ENCODE measurements around the gene COA1. TPM values are rescaled to one million over a fixed set of nuclear protein-coding genes. Genes with fewer than 3 reads are reported as not detected.
A peak's percentile ranks its signal among the peaks of the same experiment; 100 is the strongest.
"Not testable (repeated sequence)": the region's sequence is repeated elsewhere in the genome, so short reads cannot be mapped to it uniquely, and the experiment has no call there.

Gene COA1
- polyA plus RNA-seq, 1 donor from 2014 or later, result 48.5 TPM

GRCh38 chr7:43612599-43613589 lies 116.4 kb downstream of the COA1 start:
- no peaks in the 10 kb centered on the region for H3K27me3 Mint-ChIP-seq
- H3K36me3 Mint-ChIP-seq, result peaks cover 9% of the 10 kb centered on the region
- no peaks in the 10 kb centered on the region for H3K9me3 Mint-ChIP-seq
- peak overlapping the region in 2 of 4 donors; percentile 44 to 64 for H3K4me3 Mint-ChIP-seq
- H3K27ac Mint-ChIP-seq, result peak overlapping the region; percentile 9 to 76 (median 54)
- peaks cover 40 to 49% (median 44%) of the 10 kb centered on the region in 3 donors for H3K4me1 Mint-ChIP-seq

- peaks cover 9% of the 10 kb centered on the region for H3K36me3 Mint-ChIP-seq
- H3K27me3 Mint-ChIP-seq, result no peaks in the 10 kb centered on the region
- peaks cover 40 to 49% (median 44%) of the 10 kb centered on the region in 3 donors for H3K4me1 Mint-ChIP-seq
- H3K4me3 Mint-ChIP-seq, result peak overlapping the region in 2 of 4 donors; percentile 12 to 58
- H3K27ac Mint-ChIP-seq, result peak overlapping the region; percentile 19 to 74 (median 54)
- H3K9me3 Mint-ChIP-seq, result no peaks in the 10 kb centered on the region
Measured at GRCh38 chr7:43612128-43612527, 117.2 kb downstream of the COA1 start.

- Mint-ChIP-seq H3K27me3 (no peaks in the 10 kb centered on the region), H3K36me3 (peaks cover 12% of the 10 kb centered on the region), H3K9me3 (no peaks in the 10 kb centered on the region), H3K4me1 (peaks cover 50 to 61% (median 55%) of the 10 kb centered on the region in 3 donors), H3K27ac (peak overlapping the region in 2 of 3 donors; percentile 11 to 71), H3K4me3 (peak overlapping the region in 1 of 4 donors; percentile 25)
Measured at GRCh38 chr7:43609097-43609496, 120.2 kb downstream of the COA1 start.

GRCh38 chr7:43604251-43604650 lies 125.1 kb downstream of the COA1 start:
- no peaks in the 10 kb centered on the region for H3K27me3 Mint-ChIP-seq
- peak overlapping the region in 2 of 3 donors; percentile 18 to 47 for H3K27ac Mint-ChIP-seq
- H3K36me3 Mint-ChIP-seq, result peaks cover 12% of the 10 kb centered on the region
- H3K4me1 Mint-ChIP-seq, result peaks cover 35 to 42% (median 41%) of the 10 kb centered on the region in 3 donors
- H3K4me3 Mint-ChIP-seq, result peak overlapping the region in 2 of 4 donors; percentile 42 to 43
- no peaks in the 10 kb centered on the region for H3K9me3 Mint-ChIP-seq

GRCh38 chr7:43602256-43602655 lies 127.1 kb downstream of the COA1 start:
- Mint-ChIP-seq H3K27me3 (no peaks in the 10 kb centered on the region), H3K36me3 (peaks cover 8% of the 10 kb centered on the region), H3K4me1 (peaks cover 30 to 37% (median 36%) of the 10 kb centered on the region in 3 donors), H3K27ac (no peak overlapping the region), H3K9me3 (no peaks in the 10 kb centered on the region), H3K4me3 (no peak overlapping the region)

GRCh38 chr7:43600056-43600455 lies 129.3 kb downstream of the COA1 start:
- no peaks in the 10 kb centered on the region for H3K27me3 Mint-ChIP-seq
- H3K9me3 Mint-ChIP-seq, result no peaks in the 10 kb centered on the region
- peaks cover 23 to 35% (median 34%) of the 10 kb centered on the region in 3 donors for H3K4me1 Mint-ChIP-seq
- H3K4me3 Mint-ChIP-seq, result no peak overlapping the region
- H3K36me3 Mint-ChIP-seq, result peaks cover 4% of the 10 kb centered on the region
- H3K27ac Mint-ChIP-seq, result peak overlapping the region in 1 of 3 donors; percentile 29

- H3K9me3 Mint-ChIP-seq, H3K36me3 Mint-ChIP-seq, H3K27me3 Mint-ChIP-seq, H3K4me3 Mint-ChIP-seq, H3K27ac Mint-ChIP-seq: not testable (repeated sequence)
- H3K4me1 Mint-ChIP-seq, result peaks cover 44 to 56% (median 55%) of the 10 kb centered on the region in 3 donors
Measured at GRCh38 chr7:43596426-43596825, 132.9 kb downstream of the COA1 start.

GRCh38 chr7:43594020-43594419 lies 135.3 kb downstream of the COA1 start:
- peaks cover 54 to 62% (median 59%) of the 10 kb centered on the region in 3 donors for H3K4me1 Mint-ChIP-seq
- peak overlapping the region in 3 of 4 donors; percentile 62 to 92 (median 89) for H3K4me3 Mint-ChIP-seq
- no peaks in the 10 kb centered on the region for H3K9me3 Mint-ChIP-seq
- H3K36me3 Mint-ChIP-seq, result peaks cover 4% of the 10 kb centered on the region
- H3K27ac Mint-ChIP-seq, result peak overlapping the region; percentile 51 to 86 (median 65)
- H3K27me3 Mint-ChIP-seq, result no peaks in the 10 kb centered on the region

- H3K36me3 Mint-ChIP-seq, result peaks cover 2% of the 10 kb centered on the region
- H3K4me1 Mint-ChIP-seq, result peaks cover 62 to 71% (median 67%) of the 10 kb centered on the region in 3 donors
- no peaks in the 10 kb centered on the region for H3K27me3 Mint-ChIP-seq
- H3K4me3 Mint-ChIP-seq, result peak overlapping the region; percentile 2 to 89 (median 26)
- peak overlapping the region; percentile 26 to 86 (median 51) for H3K27ac Mint-ChIP-seq
- no peaks in the 10 kb centered on the region for H3K9me3 Mint-ChIP-seq
Measured at GRCh38 chr7:43593010-43593409, 136.3 kb downstream of the COA1 start.

- H3K9me3 Mint-ChIP-seq, result no peaks in the 10 kb centered on the region
- peak overlapping the region; percentile 1 to 74 (median 5) for H3K27ac Mint-ChIP-seq
- H3K4me3 Mint-ChIP-seq, result peak overlapping the region in 2 of 4 donors; percentile 19 to 83
- H3K27me3 Mint-ChIP-seq, result no peaks in the 10 kb centered on the region
- H3K36me3 Mint-ChIP-seq, result peaks cover 2% of the 10 kb centered on the region
- peaks cover 62 to 72% (median 68%) of the 10 kb centered on the region in 3 donors for H3K4me1 Mint-ChIP-seq
Measured at GRCh38 chr7:43592326-43592725, 137.0 kb downstream of the COA1 start.

- peaks cover 2% of the 10 kb centered on the region for H3K36me3 Mint-ChIP-seq
- peak overlapping the region; percentile 1 to 74 (median 5) for H3K27ac Mint-ChIP-seq
- H3K27me3 Mint-ChIP-seq, result no peaks in the 10 kb centered on the region
- H3K4me3 Mint-ChIP-seq, result peak overlapping the region; percentile 15 to 83 (median 25)
- H3K4me1 Mint-ChIP-seq, result peaks cover 62 to 75% (median 69%) of the 10 kb centered on the region in 3 donors
- no peaks in the 10 kb centered on the region for H3K9me3 Mint-ChIP-seq
Measured at GRCh38 chr7:43591558-43592180, 137.7 kb downstream of the COA1 start.

GRCh38 chr7:43590862-43591557 lies 138.3 kb downstream of the COA1 start:
- peaks cover 2% of the 10 kb centered on the region for H3K36me3 Mint-ChIP-seq

GRCh38 chr7:43589728-43590127 lies 139.6 kb downstream of the COA1 start:
- Mint-ChIP-seq H3K27ac (peak overlapping the region; percentile 69 to 92 (median 84)), H3K4me1 (peaks cover 66 to 73% (median 68%) of the 10 kb centered on the region in 3 donors), H3K9me3 (no peaks in the 10 kb centered on the region), H3K27me3 (no peaks in the 10 kb centered on the region), H3K4me3 (peak overlapping the region; percentile 69 to 83 (median 74)), H3K36me3 (peaks cover 2% of the 10 kb centered on the region)

More at GRCh38 chr7:43590862-43591557, 138.3 kb downstream of the COA1 start:
- Mint-ChIP-seq H3K4me3 (peak overlapping the region; percentile 15 to 83 (median 48)), H3K4me1 (peaks cover 67 to 74% (median 73%) of the 10 kb centered on the region in 3 donors), H3K27ac (peak overlapping the region; percentile 2 to 64 (median 5)), H3K9me3 (no peaks in the 10 kb centered on the region), H3K27me3 (no peaks in the 10 kb centered on the region)
